ENCODE results near the gene HDDC3. TPM values are rescaled to one million over a fixed set of nuclear protein-coding genes. Genes with fewer than 3 reads are reported as not detected.

HDDC3 gene
- total and polyA plus RNA-seq, 11 donors, result 10.9 to 19.9 (median 15.2) TPM

GRCh38 chr15:90966262-90966661 lies 33.9 kb upstream of the HDDC3 start:
- H3K4me1 ChIP-seq, result peaks cover 0 to 2% (median 0%) of the 10 kb centered on the region in 12 donors
- DNase-seq (no peak), ATAC-seq (no peak)
- H3K27ac ChIP-seq, result no peak overlapping the region
- peaks cover 0 to 81% (median 48%) of the 10 kb centered on the region in 9 donors for H3K36me3 ChIP-seq
- WGBS, 4 donors, result 80 to 89% (median 86%) methylated on average over 9 of the region's 9 CpGs
- no peak overlapping the region for H3K4me3 ChIP-seq
- TF ChIP-seq POLR2A (IDR thresholded peaks at IDR 0.05) (no peak), CTCF (IDR thresholded peaks at IDR 0.05) (no peak)
- intact Hi-C loops (cut with DNase I), result no loop called here
- H3K27me3 ChIP-seq, result no peaks in the 10 kb centered on the region
- H3K9me3 ChIP-seq, result no peaks in the 10 kb centered on the region

- Histone ChIP-seq H3K4me3 (no peak overlapping the region), H3K9me3 (no peaks in the 10 kb centered on the region), H3K4me1 (peaks cover 0 to 32% (median 16%) of the 10 kb centered on the region in 12 donors), H3K36me3 (peaks cover 0 to 70% (median 49%) of the 10 kb centered on the region in 9 donors), H3K27me3 (no peaks in the 10 kb centered on the region), H3K27ac (no peak overlapping the region)
- TF ChIP-seq POLR2A (IDR thresholded peaks at IDR 0.05) (no peak), CTCF (IDR thresholded peaks at IDR 0.05) (no peak)
- whole genome bisulfite sequencing, 4 donors, result 86 to 89% (median 88%) methylated on average over 4 of the region's 4 CpGs
- intact Hi-C loops (cut with DNase I), result loop anchor here in 1 of 10 donors (5.0 kb wide), 1 partner anchor 85 kb away; no protein-coding TSS in a partner anchor
- DNase-seq (no peak), ATAC-seq (no peak)
Measured at GRCh38 chr15:90962021-90962420, 29.7 kb upstream of the HDDC3 start.

- H3K4me1 ChIP-seq, result peaks cover 0 to 44% (median 25%) of the 10 kb centered on the region in 12 donors
- peak overlapping the region in 7 of 12 donors; percentile 14 to 69 (median 40) for H3K27ac ChIP-seq
- no peaks in the 10 kb centered on the region for H3K9me3 ChIP-seq
- TF ChIP-seq CTCF (IDR thresholded peaks at IDR 0.05) (no peak), POLR2A (IDR thresholded peaks at IDR 0.05) (no peak)
- peak in 2 of 4 donors; percentile 1 to 11 for ATAC-seq
- peaks cover 0 to 55% (median 38%) of the 10 kb centered on the region in 9 donors for H3K36me3 ChIP-seq
- H3K4me3 ChIP-seq, result no peak overlapping the region
- no peaks in the 10 kb centered on the region for H3K27me3 ChIP-seq
- intact Hi-C loops (cut with DNase I), result loop anchor here in 1 of 10 donors (5.0 kb wide), 1 partner anchor 87 kb away; no protein-coding TSS in a partner anchor
- 72 to 77% (median 74%) methylated on average over 20 of the region's 20 CpGs for WGBS, 4 donors
- no peak for DNase-seq
Measured at GRCh38 chr15:90960298-90961091, 28.1 kb upstream of the HDDC3 start.

- intact Hi-C loops (cut with DNase I), result loop anchor here (5.0 to 10.0 kb wide), 9 partner anchors 32 to 312 kb away; partner anchors contain the start of genes PRC1 (in 2 of the 10) and VPS33B (in 1 of the 10)
- ATAC-seq, result peak; percentile 68 to 90 (median 87)
- no peaks in the 10 kb centered on the region for H3K27me3 ChIP-seq
- 43 to 60% (median 51%) methylated on average over 4 to 5 of the region's 5 CpGs for WGBS, 4 donors
- H3K27ac ChIP-seq, result peak overlapping the region in 8 of 12 donors; percentile 23 to 69 (median 48)
- DNase-seq, result peak in 4 of 5 donors; percentile 73 to 82 (median 76)
- TF ChIP-seq CTCF (IDR thresholded peaks at IDR 0.05) (no peak), POLR2A (IDR thresholded peaks at IDR 0.05) (no peak)
- peaks cover 0 to 50% (median 29%) of the 10 kb centered on the region in 12 donors for H3K4me1 ChIP-seq
- H3K4me3 ChIP-seq, result no peak overlapping the region
- H3K9me3 ChIP-seq, result no peaks in the 10 kb centered on the region
- peaks cover 0 to 49% (median 36%) of the 10 kb centered on the region in 9 donors for H3K36me3 ChIP-seq
Measured at GRCh38 chr15:90959894-90960293, 27.5 kb upstream of the HDDC3 start.

All from heart left ventricle (tissue), 16 donors.